Measurements from ENCODE around the gene SLCO4A1.

DNA sequence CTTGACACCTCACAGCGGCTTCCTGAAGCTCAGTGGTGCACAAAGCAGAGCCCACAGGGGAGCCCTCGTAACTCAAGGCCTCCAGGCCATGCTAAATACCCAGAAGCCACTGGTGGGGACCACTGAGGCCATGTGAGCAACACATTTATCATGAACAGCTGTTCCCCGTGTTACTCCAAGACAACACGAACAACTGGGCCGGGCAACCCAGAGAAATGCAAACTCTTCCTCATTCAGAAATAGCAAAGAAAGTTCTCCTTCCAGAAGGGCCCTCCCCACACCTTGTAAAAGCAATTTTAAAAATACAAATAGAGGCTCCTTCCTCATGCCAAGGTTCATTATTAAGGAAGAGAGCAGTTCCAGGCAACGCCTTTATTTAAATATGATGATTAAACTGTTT, 36.3 kb upstream of the SLCO4A1 start:
- TF ChIP-seq, protein P1, sequence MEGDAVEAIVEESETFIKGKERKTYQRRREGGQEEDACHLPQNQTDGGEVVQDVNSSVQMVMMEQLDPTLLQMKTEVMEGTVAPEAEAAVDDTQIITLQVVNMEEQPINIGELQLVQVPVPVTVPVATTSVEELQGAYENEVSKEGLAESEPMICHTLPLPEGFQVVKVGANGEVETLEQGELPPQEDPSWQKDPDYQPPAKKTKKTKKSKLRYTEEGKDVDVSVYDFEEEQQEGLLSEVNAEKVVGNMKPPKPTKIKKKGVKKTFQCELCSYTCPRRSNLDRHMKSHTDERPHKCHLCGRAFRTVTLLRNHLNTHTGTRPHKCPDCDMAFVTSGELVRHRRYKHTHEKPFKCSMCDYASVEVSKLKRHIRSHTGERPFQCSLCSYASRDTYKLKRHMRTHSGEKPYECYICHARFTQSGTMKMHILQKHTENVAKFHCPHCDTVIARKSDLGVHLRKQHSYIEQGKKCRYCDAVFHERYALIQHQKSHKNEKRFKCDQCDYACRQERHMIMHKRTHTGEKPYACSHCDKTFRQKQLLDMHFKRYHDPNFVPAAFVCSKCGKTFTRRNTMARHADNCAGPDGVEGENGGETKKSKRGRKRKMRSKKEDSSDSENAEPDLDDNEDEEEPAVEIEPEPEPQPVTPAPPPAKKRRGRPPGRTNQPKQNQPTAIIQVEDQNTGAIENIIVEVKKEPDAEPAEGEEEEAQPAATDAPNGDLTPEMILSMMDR (conservative IDR thresholded peaks at IDR 0.05; ENCODE audit: low read depth, low read length) = no peak
- TF ChIP-seq EZH2phosphoT487 (IDR thresholded peaks at IDR 0.05; ENCODE audit: borderline replicate concordance, low read length) (no peak), EZH2 (IDR thresholded peaks at IDR 0.05; ENCODE audit: low read length, unreplicated experiment) (no peak)
